GM21367 (cell line): ENCODE results near the gene WDR6.
A peak's percentile ranks its signal among the peaks of the same experiment; 100 is the strongest.

ENCODE experiments used
- ATAC-seq: cut with Tn5 transposase; IDR thresholded peaks from one replicate; pipeline ENCODE4 v1.9.1; 2021; ENCODE audit not compliant: unreplicated experiment

WDR6 gene

DNA sequence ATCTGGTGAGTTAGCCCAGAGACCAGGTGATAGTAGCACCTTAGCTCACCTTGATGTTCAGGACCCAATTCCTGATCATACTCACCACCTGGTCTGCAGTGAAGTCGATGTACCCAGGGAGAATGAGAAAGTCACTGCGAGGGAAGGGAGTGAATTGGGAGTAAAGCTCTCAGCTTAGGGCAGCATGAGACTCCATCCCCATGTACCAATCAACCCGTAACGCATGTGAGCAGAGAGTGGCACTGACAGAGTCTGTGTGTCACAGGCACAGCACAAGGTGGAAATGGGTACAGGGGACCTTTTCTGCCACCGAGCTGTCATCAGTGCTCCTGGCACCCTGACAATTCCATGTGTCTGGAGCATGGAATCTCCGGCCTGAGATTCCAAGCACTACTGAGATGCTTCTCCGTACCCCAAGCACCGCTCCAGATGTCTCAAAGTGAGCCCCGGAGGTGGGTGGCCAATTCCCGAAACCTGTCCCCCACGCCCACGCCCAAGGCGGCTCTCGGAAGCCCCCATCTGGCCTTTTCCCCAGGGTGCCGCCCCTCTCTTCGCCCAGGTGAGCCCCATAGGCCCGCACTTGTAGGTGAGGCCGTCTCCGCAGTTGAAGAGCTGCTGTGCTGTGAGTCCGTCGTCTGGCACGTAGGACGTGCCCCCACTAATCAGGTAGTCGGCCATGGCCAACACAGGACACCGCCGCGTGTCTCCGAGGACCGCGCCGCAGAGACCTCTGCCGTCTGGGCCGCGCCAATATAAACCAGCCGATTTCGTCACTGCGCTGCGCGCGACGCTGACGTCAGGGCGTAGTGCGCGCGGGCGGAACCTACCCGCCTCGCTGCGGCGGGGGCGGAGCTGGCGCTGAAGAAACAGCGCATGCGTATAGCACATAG, 21.7 kb downstream of the WDR6 start, which contains the start of gene IMPDH2:
Gene IMPDH2 (minus strand): TSS at position 726 of the 890 bp plus-strand sequence. CDS start 48 bp downstream, at position 678.
- ATAC-seq = peak; percentile 77

DNA sequence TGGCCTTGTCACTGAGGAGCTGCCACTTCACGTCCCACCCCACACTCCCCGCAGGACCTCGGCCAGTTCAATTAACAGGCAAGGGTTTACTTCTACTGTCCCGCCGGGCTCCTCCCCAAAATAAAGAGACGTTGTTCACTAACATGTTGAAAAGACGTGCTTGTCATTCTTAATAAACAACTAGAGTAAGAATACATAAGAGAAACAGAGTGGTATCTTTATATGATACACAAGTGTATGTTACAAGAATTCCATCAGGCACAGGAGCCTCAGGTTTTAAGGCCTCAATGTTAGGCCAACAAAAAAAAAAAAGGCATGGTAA, 22.3 kb downstream of the WDR6 start:
- no peak for ATAC-seq

DNA sequence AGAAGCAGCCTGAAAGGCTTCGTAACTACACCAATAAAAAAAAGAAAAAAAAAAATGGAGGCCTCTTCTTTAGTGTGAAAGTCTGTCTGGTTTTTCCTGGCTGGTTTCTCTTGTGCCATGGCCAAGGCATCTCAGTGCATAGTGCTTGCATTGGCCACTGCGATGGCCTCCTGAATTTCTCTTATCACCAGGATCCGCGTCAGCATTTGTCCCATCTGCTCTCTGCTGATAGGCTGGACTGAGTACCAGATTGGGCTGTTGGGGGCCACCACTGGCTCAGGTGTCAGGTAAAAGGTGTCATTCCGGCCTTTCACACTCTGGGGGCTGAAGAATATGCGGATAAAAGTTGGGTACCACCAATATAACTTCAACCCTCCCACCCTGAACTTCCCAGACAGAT, 23.1 kb downstream of the WDR6 start:
- no peak for ATAC-seq

DNA sequence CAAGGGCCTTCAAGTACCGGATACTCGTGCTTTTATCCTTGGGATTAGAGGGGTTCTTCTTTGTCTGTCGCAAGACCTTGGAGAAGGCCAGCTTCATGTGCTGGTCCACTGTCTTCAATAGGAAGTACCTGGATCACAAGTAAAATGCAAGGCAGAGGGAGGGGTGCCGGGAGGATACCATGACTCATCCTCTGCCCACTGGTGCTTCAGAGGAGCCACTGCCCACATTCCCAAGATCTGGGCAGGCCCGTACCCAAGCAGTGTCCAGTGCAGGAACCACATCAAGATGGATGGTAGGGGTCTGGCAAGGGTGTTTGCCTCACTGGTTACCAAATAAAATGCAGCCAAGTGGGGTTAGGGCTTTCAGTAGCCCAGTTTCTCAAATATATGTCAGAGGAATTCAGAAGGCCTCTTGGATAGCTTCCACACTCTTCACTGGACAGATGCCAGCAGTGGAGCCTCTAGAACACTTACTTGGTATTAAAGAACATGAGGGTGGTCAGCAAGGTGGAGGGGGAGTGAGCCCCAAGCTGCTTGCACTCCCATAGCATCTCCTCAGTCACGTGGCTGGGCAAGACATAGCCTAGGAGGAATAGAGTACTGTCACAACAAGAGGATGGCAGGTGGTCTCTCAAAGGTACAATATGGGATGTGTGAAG, 25.6 kb downstream of the WDR6 start:
- no peak for ATAC-seq

DNA sequence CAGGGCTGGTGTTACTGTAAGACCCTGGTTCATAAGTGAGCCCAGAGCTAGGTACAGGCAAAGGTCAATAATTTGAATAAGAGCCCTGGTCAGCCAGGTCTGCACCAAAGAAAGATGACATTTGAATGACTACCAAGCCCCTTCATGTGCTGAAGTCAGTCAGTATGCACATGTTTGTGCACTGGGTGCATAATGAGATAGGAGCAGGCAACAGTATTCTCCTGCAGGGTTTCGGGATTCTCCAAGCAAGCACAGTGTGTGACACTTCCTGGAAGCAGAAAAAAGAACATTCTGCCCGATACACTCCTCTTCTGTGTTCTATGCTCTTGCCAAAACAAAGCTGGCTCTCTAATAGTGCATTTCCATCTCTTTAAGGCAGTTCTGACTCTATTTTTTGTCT, 27.5 kb downstream of the WDR6 start:
- ATAC-seq = no peak

DNA sequence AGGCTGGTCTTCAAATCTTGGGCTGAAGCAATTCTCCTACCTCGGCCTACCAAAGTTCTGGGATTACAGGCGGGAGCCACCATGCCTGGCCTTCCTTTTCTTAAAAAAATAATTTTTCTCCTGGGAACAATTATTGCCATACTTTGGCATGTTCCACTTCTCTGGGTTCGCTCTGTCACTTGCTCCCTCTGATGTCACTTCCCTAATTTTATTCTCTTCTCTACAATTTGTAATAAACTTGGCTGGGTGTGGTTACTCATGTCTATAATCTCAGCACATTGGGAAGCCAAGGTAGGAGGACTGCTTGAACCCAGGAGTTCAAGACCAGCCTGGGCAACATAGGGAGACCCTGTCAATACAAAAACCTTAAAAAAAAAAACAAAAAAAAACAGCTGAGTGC, 28.1 kb downstream of the WDR6 start:
- ATAC-seq = no peak

DNA sequence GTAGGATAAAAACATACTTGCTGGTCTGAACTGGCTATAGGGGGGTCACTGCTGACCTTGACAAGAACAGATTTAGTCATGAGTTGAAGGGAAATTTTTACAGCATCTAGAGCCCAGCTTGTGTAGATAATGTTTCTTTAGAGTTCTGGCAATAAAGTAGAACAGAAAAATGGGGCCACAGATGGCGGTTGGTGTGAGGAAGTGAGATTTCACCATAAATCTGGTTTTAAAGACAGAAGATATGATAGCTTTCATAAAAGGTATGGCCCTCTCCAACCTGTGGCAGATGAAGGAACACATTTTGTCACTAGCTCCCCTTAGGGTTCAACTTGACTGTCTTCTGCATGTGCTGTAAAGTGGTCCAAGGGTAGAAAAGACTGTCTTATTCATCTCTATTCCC, 46.4 kb downstream of the WDR6 start:
- no peak for ATAC-seq

DNA sequence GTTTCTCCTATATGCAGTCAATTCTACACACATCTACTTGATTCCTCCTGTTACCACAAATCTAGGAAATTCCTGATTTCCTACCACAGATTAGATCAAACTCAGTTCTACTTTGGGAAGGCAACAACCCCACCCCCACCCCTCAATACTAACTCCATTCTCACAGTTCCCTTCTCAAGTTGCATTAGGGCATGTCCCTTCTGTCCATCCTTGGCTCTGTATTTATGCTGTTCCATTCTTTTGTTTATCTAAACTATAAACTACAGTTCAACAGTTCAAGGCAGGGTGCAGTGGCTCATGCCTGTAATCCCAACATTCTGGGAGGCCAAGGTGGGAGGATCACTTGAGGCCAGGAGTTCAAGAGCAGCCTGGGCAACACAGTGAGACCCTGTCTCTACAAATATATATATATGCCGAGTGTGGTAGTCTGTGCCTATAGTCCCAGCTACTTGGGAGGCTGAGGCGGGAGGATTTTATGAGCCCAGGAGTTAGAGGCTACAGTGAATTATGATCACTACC, 47.2 kb downstream of the WDR6 start:
- no peak for ATAC-seq

DNA sequence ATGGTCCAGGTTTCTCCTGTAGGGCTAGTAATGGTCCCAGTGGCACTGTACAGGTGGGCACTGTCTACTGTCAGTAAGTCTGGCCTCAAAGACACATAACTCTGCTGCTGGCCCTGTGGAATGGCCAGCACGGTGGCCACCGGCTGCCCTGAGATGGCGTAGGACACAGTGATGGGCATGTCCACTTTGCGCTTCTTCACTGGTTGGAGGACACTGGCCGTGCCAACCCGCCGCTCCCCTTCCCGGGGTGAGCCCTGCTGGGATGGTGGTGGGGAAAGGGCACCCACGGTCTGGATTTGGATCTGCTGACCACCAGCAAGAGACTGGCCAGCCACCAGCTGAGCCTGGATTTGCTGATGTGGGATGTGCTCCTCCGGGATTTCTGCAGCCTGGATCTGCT, 50.1 kb downstream of the WDR6 start:
- no peak for ATAC-seq

DNA sequence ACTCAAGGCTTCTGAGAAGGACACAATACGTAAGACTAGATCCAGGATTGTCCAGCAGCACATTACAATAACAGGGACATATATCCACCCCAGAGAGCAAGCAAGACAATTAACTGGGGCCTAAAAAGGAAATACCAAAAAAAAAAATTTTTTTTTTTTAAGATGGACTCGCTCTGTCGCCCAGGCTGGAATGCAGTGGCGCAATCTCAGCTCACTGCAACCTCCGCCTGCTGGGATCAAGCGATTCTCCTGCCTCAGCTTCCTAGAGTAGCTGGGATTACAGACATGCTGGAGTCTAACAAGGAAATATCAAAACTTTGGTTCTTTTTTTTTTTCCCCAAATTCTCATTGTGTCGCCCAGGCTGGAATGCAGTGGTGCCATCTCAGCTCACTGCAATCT, 50.8 kb downstream of the WDR6 start:
- ATAC-seq = no peak
